GM23338 (cell line): Measurements from ENCODE around the gene NMNAT1. TPM values are rescaled to one million over a fixed set of nuclear protein-coding genes. Genes with fewer than 3 reads are reported as not detected.

ENCODE experiments used
- ATAC-seq: fragments of 200-7000 bp; cut with Tn5 transposase; 3 replicates; pipeline ENCODE4 v1.9.1; 2020
- DNase-seq: peaks from one replicate; pipeline ENCODE4 v3.0.0-alpha.2; 2015; ENCODE audit warnings: low spot score
- H2AFZ ChIP-seq: fragments of 200-600 bp; sonication (generic); 2 replicates; pipeline ENCODE4 v1.8.0; 2016; ENCODE audit warnings: antibody characterized with exemption, mild to moderate bottlenecking, moderate library complexity
- H3F3A ChIP-seq: fragments of 200-600 bp; sonication (generic); replicated peaks from 2 replicates; pipeline ENCODE4 v1.8.0; 2017; ENCODE audit warnings: antibody characterized with exemption, mixed run types, low read depth
- H3K27ac ChIP-seq: fragments of 200-600 bp; sonication (generic); 2 replicates; pipeline ENCODE4 v1.6.1; 2016; ENCODE audit warnings: low read depth
- H3K27me3 ChIP-seq: fragments of 200-600 bp; sonication (generic); 2 replicates; pipeline ENCODE4 v1.8.0; 2016; ENCODE audit warnings: mild to moderate bottlenecking, mixed run types, moderate library complexity; ENCODE audit not compliant: insufficient read depth
- H3K36me3 ChIP-seq: fragments of 200-600 bp; sonication (generic); 2 replicates; pipeline ENCODE4 v1.8.0; 2016; ENCODE audit warnings: mild to moderate bottlenecking; ENCODE audit not compliant: insufficient read depth
- H3K4me1 ChIP-seq: fragments of 200-600 bp; sonication (generic); 2 replicates; pipeline ENCODE4 v1.8.0; 2016; ENCODE audit warnings: mild to moderate bottlenecking, moderate library complexity; ENCODE audit not compliant: insufficient read depth
- H3K4me2 ChIP-seq: fragments of 200-600 bp; sonication (generic); 2 replicates; pipeline ENCODE4 v1.7.1; 2017; ENCODE audit warnings: mixed run types
- H3K4me3 ChIP-seq: fragments of 200-600 bp; sonication (generic); 2 replicates; pipeline ENCODE4 v1.6.1; 2016; ENCODE audit warnings: mixed run types
- H3K79me2 ChIP-seq: fragments of 200-600 bp; sonication (generic); replicated peaks from 2 replicates; pipeline ENCODE4 v1.8.0; 2017; ENCODE audit warnings: mild to moderate bottlenecking; ENCODE audit not compliant: insufficient read depth
- H3K9me2 ChIP-seq: fragments of 200-600 bp; sonication (generic); 2 replicates; pipeline ENCODE4 v1.8.0; 2017; ENCODE audit not compliant: insufficient read depth
- H4K20me1 ChIP-seq: fragments of 200-600 bp; sonication (generic); replicated peaks from 2 replicates; pipeline ENCODE4 v1.8.0; 2017; ENCODE audit warnings: mild to moderate bottlenecking; ENCODE audit not compliant: insufficient read depth
- H3K27ac Mint-ChIP-seq: 2 replicates; pipeline ENCODE4 v1.8.0; 2020; ENCODE audit warnings: inconsistent platforms, mild to moderate bottlenecking, moderate library complexity, mixed read lengths
- H3K27me3 Mint-ChIP-seq: 3 replicates; pipeline ENCODE4 v1.8.0; 2022; ENCODE audit warnings: low read depth, mild to moderate bottlenecking, moderate library complexity, mixed read lengths, inconsistent platforms; ENCODE audit not compliant: insufficient read depth, poor library complexity
- H3K36me3 Mint-ChIP-seq: 3 replicates; pipeline ENCODE4 v1.8.0; 2021; ENCODE audit warnings: low read depth, mild to moderate bottlenecking, inconsistent platforms, moderate library complexity, mixed read lengths
- H3K4me1 Mint-ChIP-seq: 3 replicates; pipeline ENCODE4 v1.8.0; 2020; ENCODE audit warnings: mild to moderate bottlenecking, inconsistent platforms, mixed read lengths
- H3K4me3 Mint-ChIP-seq: 3 replicates; pipeline ENCODE4 v1.8.0; 2021; ENCODE audit warnings: moderate library complexity, mild to moderate bottlenecking, inconsistent platforms, mixed read lengths
- H3K9me3 Mint-ChIP-seq: 3 replicates; pipeline ENCODE4 v1.8.0; 2020; ENCODE audit warnings: moderate library complexity, mild to moderate bottlenecking, inconsistent platforms, mixed read lengths
- CREB1 ChIP-seq: fragments of 250-450 bp; sonication (Bioruptor Pico); IDR thresholded peaks from 2 replicates; pipeline ENCODE4 v1.5.0; 2020; ENCODE audit warnings: low read depth, mild to moderate bottlenecking, moderate library complexity
- JUNB ChIP-seq: IDR thresholded peaks from one replicate; pipeline ENCODE4 v1.6.1; 2016; ENCODE audit warnings: antibody characterized with exemption; ENCODE audit not compliant: unreplicated experiment
- STAT1 ChIP-seq: IDR thresholded peaks from one replicate; pipeline ENCODE4 v1.6.1; 2016; ENCODE audit warnings: antibody characterized with exemption; ENCODE audit not compliant: unreplicated experiment
- ZNF331 ChIP-seq: fragments of 250-450 bp; sonication (Bioruptor Pico); IDR thresholded peaks from 2 replicates; pipeline ENCODE4 v1.5.0; 2020; ENCODE audit warnings: low read depth, mild to moderate bottlenecking, moderate library complexity
- ZNF462 ChIP-seq: fragments of 250-450 bp; sonication (Bioruptor Pico); IDR thresholded peaks from 2 replicates; pipeline ENCODE4 v1.5.0; 2020; ENCODE audit warnings: mild to moderate bottlenecking, moderate library complexity
- polyA plus RNA-seq: library from polyadenylated mRNA; unstranded; fragments of >200 nt; fragmentation: Nextera tagmentation; extraction: Ambion mirVana; gene quantifications from 2 replicates; pipeline ENCODE4 v1.2.1, GENCODE V29; 2016
- total RNA-seq: library from RNA; depleted of rRNA; stranded (reverse); fragments of >200 nt; shearing (Covaris generic); gene quantifications from 2 replicates; pipeline ENCODE4 v1.2.3, GENCODE V29; 2014

NMNAT1 gene
- total and polyA plus RNA-seq, 2 experiments from 2014 or later: 2.5 to 3.9 TPM

- Histone ChIP-seq H3K79me2 (no peaks in the 10 kb centered on the region), H3K4me2 (no peak overlapping the region), H2AFZ (no peak overlapping the region), H4K20me1 (no peaks in the 10 kb centered on the region; the same call in 1 of the 2 replicates), H3K27me3 (no peaks in the 10 kb centered on the region), H3K4me3 (no peak overlapping the region), H3K9me2 (no peaks in the 10 kb centered on the region), H3F3A (0 out of 2 replicates have a peak, but pooled peaks cover 3% of the 10 kb centered on the region), H3K36me3 (no peaks in the 10 kb centered on the region), H3K27ac (no peak overlapping the region), H3K4me1 (peaks cover 7% of the 10 kb centered on the region; the same call in 1 of the 2 replicates)
- H3K36me3 Mint-ChIP-seq: no peaks in the 10 kb centered on the region
- no peaks in the 10 kb centered on the region for H3K9me3 Mint-ChIP-seq
- H3K27ac Mint-ChIP-seq: no peak overlapping the region
- DNase-seq (no peak), ATAC-seq (no peak)
- TF ChIP-seq STAT1 (no peak), ZNF462 (CRISPR knock-in tag) (no peak), ZNF331 (CRISPR knock-in tag) (no peak), CREB1 (CRISPR knock-in tag) (no peak), JUNB (no peak)
- peaks cover 11% of the 10 kb centered on the region; the same call in 2 of the 3 replicates for H3K4me1 Mint-ChIP-seq
- H3K27me3 Mint-ChIP-seq: peaks cover 4% of the 10 kb centered on the region
- H3K4me3 Mint-ChIP-seq: no peak overlapping the region
These were observed 16.7 kb downstream of the NMNAT1 start for GRCh38 chr1:9960011-9960410.
